Activated CD8-positive, alpha-beta memory T cell treated with anti-CD3 and anti-CD28 coated beads, Interleukin-2, amount 10 ng/mL, durations not matched to agents 7 days and 5 days (primary cell): Measurements from ENCODE around the gene FAM3B. TPM values are rescaled to one million over a fixed set of nuclear protein-coding genes. Genes with fewer than 3 reads are reported as not detected.
A peak's percentile ranks its signal among the peaks of the same experiment; 100 is the strongest.
"Not testable (repeated sequence)": the region's sequence is repeated elsewhere in the genome, so short reads cannot be mapped to it uniquely, and the experiment has no call there.

ENCODE experiments used
- ATAC-seq: fragments of 150-1000 bp; cut with Tn5 transposase; one replicate; pipeline ENCODE4 v1.10.0; 2021; ENCODE audit warnings: moderate library complexity
- CTCF ChIA-PET: fragments of 350-600 bp; sonication (Branson Sonifier 250); formaldehyde crosslinking; loops from one replicate; lab custom pipeline; 2021; ENCODE audit warnings: antibody characterized with exemption; lab: Charles Lee
- DNase-seq: peaks from one replicate; pipeline ENCODE4 v3.0.0-alpha.2; 2020
- H3K27ac Mint-ChIP-seq: one replicate; pipeline ENCODE4 v1.8.0; 2021; ENCODE audit warnings: mild to moderate bottlenecking, mixed read lengths
- H3K27me3 Mint-ChIP-seq: one replicate; pipeline ENCODE4 v1.8.0; 2021; ENCODE audit warnings: mixed read lengths
- H3K36me3 Mint-ChIP-seq: one replicate; pipeline ENCODE4 v1.8.0; 2021; ENCODE audit warnings: mild to moderate bottlenecking, mixed read lengths
- H3K4me1 Mint-ChIP-seq: one replicate; pipeline ENCODE4 v1.8.0; 2021; ENCODE audit warnings: mixed read lengths
- H3K4me3 Mint-ChIP-seq: one replicate; pipeline ENCODE4 v1.8.0; 2021; ENCODE audit warnings: mild to moderate bottlenecking, moderate library complexity, mixed read lengths
- H3K9me3 Mint-ChIP-seq: one replicate; pipeline ENCODE4 v1.8.0; 2022; ENCODE audit warnings: low read depth, mixed read lengths
- total RNA-seq, 2 experiments: library from RNA; stranded (reverse); gene quantifications; one replicate each; pipeline ENCODE4 v1.2.3, GENCODE V29; 2021

The FAM3B gene
- total RNA-seq, 2 experiments from 2014 or later: not detected

DNA sequence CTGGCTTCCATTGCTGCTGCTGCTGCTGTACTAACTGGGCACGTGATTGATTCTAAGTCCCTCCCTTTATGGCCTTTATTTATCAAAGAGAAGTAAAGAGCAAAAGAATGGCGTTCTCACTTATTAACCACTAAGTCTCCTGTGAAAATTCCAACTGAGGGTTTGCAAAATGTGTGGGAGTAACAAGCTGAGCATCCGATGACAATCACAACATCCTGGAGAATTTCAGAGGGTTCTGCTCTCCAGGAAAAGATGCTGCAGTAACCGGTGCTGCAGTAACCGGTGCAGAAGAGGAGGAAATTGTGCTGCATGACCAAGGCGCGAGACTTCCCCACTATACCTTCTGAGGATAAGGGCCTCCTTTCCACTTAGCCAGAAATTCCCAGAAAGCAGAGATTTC is 32.5 kb downstream of the FAM3B start:
- DNase-seq: no peak
- peaks cover 35% of the 10 kb centered on the region for H3K27me3 Mint-ChIP-seq
- no peaks in the 10 kb centered on the region for H3K9me3 Mint-ChIP-seq
- H3K27ac Mint-ChIP-seq: no peak overlapping the region
- ATAC-seq: no peak
- CTCF ChIA-PET: no interaction called here
- H3K4me3 Mint-ChIP-seq: no peak overlapping the region
- no peaks in the 10 kb centered on the region for H3K4me1 Mint-ChIP-seq
- no peaks in the 10 kb centered on the region for H3K36me3 Mint-ChIP-seq

DNA sequence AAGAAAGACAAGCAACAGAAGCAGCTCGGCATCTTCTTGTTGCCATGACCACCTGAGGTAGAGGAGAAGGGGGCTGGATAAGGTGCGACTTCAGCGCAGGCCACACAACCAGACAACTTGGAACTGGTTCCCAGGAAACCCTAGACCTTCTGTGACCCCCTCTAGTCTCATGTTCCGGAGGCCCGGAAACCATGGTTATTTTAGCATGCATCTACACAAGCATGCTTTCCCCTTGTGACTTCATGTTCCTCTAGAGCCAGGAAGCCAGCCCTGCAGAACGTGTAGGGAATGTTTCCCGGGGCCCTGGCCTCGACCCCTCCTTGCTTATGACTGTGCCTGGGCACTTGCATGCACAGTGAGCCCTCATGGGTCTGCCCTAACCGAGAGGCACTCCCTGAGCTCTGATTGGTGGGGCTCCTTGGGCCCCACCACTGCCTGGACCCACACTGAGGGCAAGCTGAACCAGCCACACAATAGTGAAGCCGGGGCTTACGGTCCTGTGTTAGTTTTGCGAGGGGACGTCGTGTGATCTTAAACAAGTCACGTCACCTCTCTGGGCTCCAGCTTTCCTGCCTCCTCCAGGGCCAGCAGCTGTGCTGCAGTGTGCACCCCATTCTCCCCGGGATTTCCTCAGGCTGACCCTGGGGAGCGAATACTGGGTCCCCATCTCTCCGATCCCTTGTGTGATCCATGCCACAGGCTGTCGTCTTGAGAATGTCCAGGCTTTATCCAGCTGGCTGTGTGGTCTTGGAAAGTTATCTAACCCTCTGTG is 33.2 kb downstream of the FAM3B start:
- Mint-ChIP-seq H3K4me3 (no peak overlapping the region), H3K9me3 (no peaks in the 10 kb centered on the region), H3K27ac (no peak overlapping the region), H3K27me3 (peaks cover 38% of the 10 kb centered on the region), H3K4me1 (peaks cover 4% of the 10 kb centered on the region), H3K36me3 (peaks cover 2% of the 10 kb centered on the region)
- ATAC-seq (no peak), DNase-seq (no peak)
- CTCF ChIA-PET: no interaction called here

DNA sequence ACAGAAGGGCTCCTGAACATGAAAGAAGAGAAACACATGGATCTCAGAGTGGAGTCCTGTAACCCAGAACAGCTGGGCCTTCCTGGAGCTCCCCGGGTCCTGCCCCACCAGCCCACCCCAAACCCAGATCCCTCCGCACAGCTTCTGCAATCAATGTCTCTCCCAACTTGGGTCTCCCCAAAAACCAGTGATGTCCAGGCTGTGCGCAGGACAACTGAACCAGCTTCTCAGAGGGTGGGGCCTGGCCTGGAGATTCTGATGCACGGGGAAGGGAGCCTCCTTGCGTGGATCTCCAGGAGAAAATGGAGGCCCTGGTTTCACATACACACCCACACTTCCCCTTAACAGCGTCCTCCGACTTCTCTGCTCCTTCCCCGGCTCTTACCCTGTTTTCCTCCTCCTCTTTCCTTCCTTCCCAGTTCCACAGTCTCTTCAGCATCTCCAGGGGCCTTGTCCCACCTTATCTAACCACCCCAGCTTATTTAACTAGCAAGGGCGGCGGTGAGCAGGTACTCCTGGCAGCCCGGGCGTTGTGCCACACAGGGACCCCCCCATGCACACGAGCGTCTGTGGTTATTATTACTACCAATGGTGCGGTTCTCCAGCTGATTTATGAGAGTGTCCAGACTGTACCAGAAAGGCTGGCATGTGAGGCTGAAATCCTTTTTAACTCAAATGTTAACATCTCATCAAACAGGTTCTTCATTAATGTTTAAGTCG is 34.0 kb downstream of the FAM3B start:
- ATAC-seq (no peak), DNase-seq (no peak)
- H3K27me3 Mint-ChIP-seq: peaks cover 43% of the 10 kb centered on the region
- CTCF ChIA-PET: no interaction called here
- no peak overlapping the region for H3K27ac Mint-ChIP-seq
- H3K4me1 Mint-ChIP-seq: peaks cover 4% of the 10 kb centered on the region
- no peaks in the 10 kb centered on the region for H3K9me3 Mint-ChIP-seq
- H3K4me3 Mint-ChIP-seq: no peak overlapping the region
- H3K36me3 Mint-ChIP-seq: peaks cover 2% of the 10 kb centered on the region

- Mint-ChIP-seq H3K27ac (no peak overlapping the region), H3K27me3 (peaks cover 28% of the 10 kb centered on the region), H3K9me3 (no peaks in the 10 kb centered on the region), H3K36me3 (peaks cover 9% of the 10 kb centered on the region), H3K4me1 (peaks cover 19% of the 10 kb centered on the region), H3K4me3 (no peak overlapping the region)
- DNase-seq: peak; percentile 35
- ATAC-seq: no peak
- CTCF ChIA-PET: no interaction called here
Measured at GRCh38 chr21:41357546-41357945, 40.9 kb downstream of the FAM3B start.

- Mint-ChIP-seq H3K36me3 (peaks cover 16% of the 10 kb centered on the region), H3K27me3 (peaks cover 23% of the 10 kb centered on the region), H3K4me3 (no peak overlapping the region), H3K4me1 (peaks cover 25% of the 10 kb centered on the region), H3K9me3 (no peaks in the 10 kb centered on the region), H3K27ac (peak overlapping the region; percentile 38)
- CTCF ChIA-PET: no interaction called here
- no peak for ATAC-seq
- peak; percentile 35 for DNase-seq
Measured at GRCh38 chr21:41358193-41359166, 41.9 kb downstream of the FAM3B start.

DNA sequence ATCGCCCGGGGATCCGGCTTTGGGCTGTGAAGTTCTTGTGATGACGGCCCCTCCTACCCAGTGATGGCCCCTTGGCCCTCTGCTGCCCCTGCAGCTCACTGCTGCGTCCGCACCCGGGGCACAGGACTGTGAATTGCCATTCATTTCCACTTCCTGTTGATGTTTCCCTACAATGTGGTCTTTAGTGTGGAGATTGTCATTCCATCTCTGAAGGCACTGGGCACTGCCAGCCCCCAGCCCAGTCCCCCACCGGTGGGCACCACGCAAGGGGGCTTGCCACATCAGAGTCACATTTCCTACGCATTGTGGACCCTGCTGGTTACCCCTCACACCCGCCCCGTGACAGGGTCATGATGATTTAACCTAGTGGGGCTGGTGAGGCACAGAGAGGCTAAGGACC is 42.7 kb downstream of the FAM3B start:
- DNase-seq: peak; percentile 39
- Mint-ChIP-seq H3K4me3 (no peak overlapping the region), H3K9me3 (no peaks in the 10 kb centered on the region), H3K36me3 (peaks cover 23% of the 10 kb centered on the region), H3K27ac (peak overlapping the region; percentile 38), H3K27me3 (peaks cover 16% of the 10 kb centered on the region), H3K4me1 (peaks cover 33% of the 10 kb centered on the region)
- CTCF ChIA-PET: no interaction called here
- no peak for ATAC-seq

DNA sequence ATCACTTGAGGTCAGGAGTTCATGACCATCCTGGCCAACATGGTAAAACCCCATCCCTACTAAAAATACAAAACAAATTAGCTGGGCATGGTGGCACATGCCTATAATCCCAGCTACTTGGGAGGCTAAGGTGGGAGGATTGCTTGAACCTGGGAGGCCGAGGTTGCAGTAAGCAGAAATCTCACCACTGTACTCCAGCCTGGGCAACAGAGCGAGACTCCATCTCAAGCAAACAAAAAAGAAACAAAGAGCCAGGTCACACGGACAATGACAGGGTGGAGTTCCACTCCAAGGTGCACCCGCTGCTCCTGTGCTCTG is 43.1 kb downstream of the FAM3B start:
- H3K27me3 Mint-ChIP-seq: peaks cover 12% of the 10 kb centered on the region
- peaks cover 34% of the 10 kb centered on the region for H3K4me1 Mint-ChIP-seq
- DNase-seq, H3K4me3 Mint-ChIP-seq, CTCF ChIA-PET, H3K9me3 Mint-ChIP-seq, ATAC-seq: not testable (repeated sequence)
- peaks cover 25% of the 10 kb centered on the region for H3K36me3 Mint-ChIP-seq
- peak overlapping the region; percentile 20 for H3K27ac Mint-ChIP-seq

- ATAC-seq (no peak), DNase-seq (peak; percentile 41)
- CTCF ChIA-PET: interaction anchor here (0.9 to 1.4 kb wide), 2 partner anchors 10 to 63 kb away, joined by 3 to 4 read pairs; no protein-coding TSS in a partner anchor
- no peak overlapping the region for H3K4me3 Mint-ChIP-seq
- H3K4me1 Mint-ChIP-seq: peaks cover 39% of the 10 kb centered on the region
- H3K27ac Mint-ChIP-seq: peak overlapping the region; percentile 97
- H3K27me3 Mint-ChIP-seq: peaks cover 9% of the 10 kb centered on the region
- peaks cover 31% of the 10 kb centered on the region for H3K36me3 Mint-ChIP-seq
- H3K9me3 Mint-ChIP-seq: no peaks in the 10 kb centered on the region
Measured at GRCh38 chr21:41360072-41360821, 43.6 kb downstream of the FAM3B start.

GRCh38 chr21:41361053-41361785 is 44.6 kb downstream of the FAM3B start:
- Mint-ChIP-seq H3K4me1 (peaks cover 49% of the 10 kb centered on the region), H3K27ac (peak overlapping the region; percentile 97), H3K4me3 (peak overlapping the region; percentile 86), H3K27me3 (peaks cover 5% of the 10 kb centered on the region), H3K9me3 (no peaks in the 10 kb centered on the region), H3K36me3 (peaks cover 41% of the 10 kb centered on the region)
- no peak for DNase-seq
- ATAC-seq: no peak
- CTCF ChIA-PET: interaction anchor here (0.6 to 2.2 kb wide), 4 partner anchors 9 to 78 kb away, joined by 3 to 7 read pairs (median 4); no protein-coding TSS in a partner anchor

- H3K27me3 Mint-ChIP-seq: peaks cover 3% of the 10 kb centered on the region
- peaks cover 56% of the 10 kb centered on the region for H3K4me1 Mint-ChIP-seq
Measured at GRCh38 chr21:41361786-41362604, 45.4 kb downstream of the FAM3B start, which contains the start of gene MX2. Gene MX2 (plus strand): TSS chr21:41362027. CDS start chr21:41376907, 14,880 bp downstream.

GRCh38 chr21:41362605-41363369 is 46.2 kb downstream of the FAM3B start:
- peak overlapping the region; percentile 97 for H3K27ac Mint-ChIP-seq
- H3K4me1 Mint-ChIP-seq: peaks cover 62% of the 10 kb centered on the region
- no peak for ATAC-seq
- no peaks in the 10 kb centered on the region for H3K9me3 Mint-ChIP-seq
- CTCF ChIA-PET: interaction anchor here (1.6 to 2.2 kb wide), 3 partner anchors 9 to 80 kb away, joined by 4 to 7 read pairs (median 5); partner anchors contain the start of gene MX1
- peaks cover 52% of the 10 kb centered on the region for H3K36me3 Mint-ChIP-seq
- H3K27me3 Mint-ChIP-seq: no peaks in the 10 kb centered on the region
- no peak for DNase-seq
- peak overlapping the region; percentile 86 for H3K4me3 Mint-ChIP-seq

More at GRCh38 chr21:41361786-41362604, 45.4 kb downstream of the FAM3B start, which contains the start of gene MX2:
- CTCF ChIA-PET: interaction anchor here (0.9 to 2.2 kb wide), 3 partner anchors 8 to 79 kb away, joined by 4 to 7 read pairs (median 4); no protein-coding TSS in a partner anchor
- H3K27ac Mint-ChIP-seq: peak within 1 kb of the TSS; percentile 97
- DNase-seq (peak; percentile 92), ATAC-seq (peak; percentile 76)
- peaks cover 47% of the 10 kb centered on the region for H3K36me3 Mint-ChIP-seq
- peak within 1 kb of the TSS; percentile 86 for H3K4me3 Mint-ChIP-seq
- no peaks in the 10 kb centered on the region for H3K9me3 Mint-ChIP-seq
